MM.1S (cell line): ENCODE results near the gene TGFBR2.

Experiments used
- EZH2 ChIP-seq: fragments of 300-600 bp; sonication (generic); optimal IDR thresholded peaks from 2 replicates; pipeline ENCODE3; 2017; ENCODE audit warnings: low read depth, mild to moderate bottlenecking, antibody characterized with exemption, low read length, mixed read lengths
- EZH2phosphoT487 ChIP-seq: fragments of 300-600 bp; sonication (generic); IDR thresholded peaks from 2 replicates; pipeline ENCODE4 v1.6.1; 2018; ENCODE audit warnings: antibody characterized with exemption, low read length

GRCh38 chr3:30711151-30711550 lies 104.8 kb downstream of the TGFBR2 start:
- TF ChIP-seq EZH2 (no peak), EZH2phosphoT487 (no peak)
